Islet of Langerhans (tissue), 1 donor: ENCODE measurements around the gene PCDH18.
"Not testable (repeated sequence)": the region's sequence is repeated elsewhere in the genome, so short reads cannot be mapped to it uniquely, and the experiment has no call there.

Source experiments
- FAIRE-seq: peaks from one replicate; lab custom pipeline; 2011; peaks lifted over from hg19 to GRCh38; lab: Jason Lieb, UNC

The PCDH18 gene

DNA sequence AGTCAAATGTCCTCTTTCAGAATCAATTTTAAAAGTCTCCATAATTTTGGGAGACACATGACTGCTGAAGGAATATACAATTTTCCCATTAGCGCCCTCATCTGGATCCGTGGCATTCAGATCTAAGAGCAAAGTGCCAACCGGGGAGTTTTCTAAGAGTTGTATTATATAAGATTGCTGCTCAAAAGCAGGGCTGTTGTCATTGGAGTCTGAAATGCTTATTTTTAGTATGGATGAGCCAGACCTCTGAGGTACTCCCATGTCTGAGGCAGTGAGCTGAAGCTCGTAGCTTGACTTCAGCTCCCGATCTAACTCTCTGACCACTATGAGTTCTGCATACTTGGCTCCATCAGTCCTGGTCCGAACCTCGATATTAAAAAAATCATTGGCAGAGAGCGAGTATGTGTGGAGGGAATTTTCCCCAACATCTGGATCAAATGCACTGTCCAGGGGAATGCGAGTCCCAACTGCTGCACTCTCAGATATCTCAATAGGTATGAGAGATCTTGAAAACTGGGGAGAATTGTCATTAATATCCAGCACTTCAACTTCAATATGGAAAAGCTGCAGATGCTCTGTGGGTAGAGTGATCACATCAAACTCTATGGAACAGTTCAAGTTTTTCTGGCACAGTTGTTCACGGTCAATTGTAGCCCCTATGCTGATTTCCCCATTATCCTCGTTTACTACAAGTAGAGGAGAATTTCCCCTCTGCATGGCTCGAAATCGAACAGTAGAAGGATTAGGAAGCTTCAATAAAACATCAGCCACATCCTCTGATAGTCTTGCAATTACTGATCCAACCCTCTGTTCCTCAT lies 917 bp downstream of the PCDH18 start:
- FAIRE-seq, result no peak

DNA sequence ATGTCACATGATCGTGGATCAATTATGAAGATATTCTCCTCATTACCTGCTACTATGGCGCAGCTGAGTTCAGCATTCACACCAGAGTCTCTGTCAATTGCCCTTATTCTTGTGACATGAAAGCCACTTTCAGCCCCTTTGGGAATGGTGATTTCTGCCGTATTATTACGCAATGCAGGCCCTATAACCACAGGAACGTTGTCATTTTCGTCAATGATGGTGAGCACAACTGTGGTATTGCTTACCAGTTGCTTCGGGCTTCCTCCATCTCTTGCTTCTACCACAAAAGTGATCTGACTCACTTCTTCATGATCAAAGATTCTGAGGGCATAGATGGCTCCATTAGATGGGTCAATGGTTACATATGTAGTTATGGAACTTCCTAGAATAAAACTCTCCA lies 2.1 kb downstream of the PCDH18 start:
- FAIRE-seq, result no peak

GRCh38 chr4:137529432-137529831 lies 2.9 kb downstream of the PCDH18 start:
- FAIRE-seq, result no peak

DNA sequence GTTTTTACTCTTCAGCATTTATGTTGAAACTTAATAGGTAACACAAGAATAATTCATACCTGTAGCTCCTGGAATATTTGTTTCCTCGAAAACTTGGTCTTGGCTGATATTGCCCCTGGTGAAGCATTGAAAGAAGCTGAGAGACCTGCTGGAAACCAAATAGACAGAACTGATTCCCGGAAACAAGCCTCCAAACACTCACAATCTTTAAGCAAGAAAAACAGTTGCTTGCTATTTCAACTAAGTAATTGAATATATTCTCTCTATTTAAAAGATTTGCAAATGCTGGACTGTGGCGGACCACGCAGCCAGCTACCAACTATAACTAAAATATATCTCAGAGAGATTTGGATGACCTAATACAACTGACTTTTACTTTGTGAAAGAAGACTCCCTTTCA lies 3.6 kb downstream of the PCDH18 start:
- no peak for FAIRE-seq

DNA sequence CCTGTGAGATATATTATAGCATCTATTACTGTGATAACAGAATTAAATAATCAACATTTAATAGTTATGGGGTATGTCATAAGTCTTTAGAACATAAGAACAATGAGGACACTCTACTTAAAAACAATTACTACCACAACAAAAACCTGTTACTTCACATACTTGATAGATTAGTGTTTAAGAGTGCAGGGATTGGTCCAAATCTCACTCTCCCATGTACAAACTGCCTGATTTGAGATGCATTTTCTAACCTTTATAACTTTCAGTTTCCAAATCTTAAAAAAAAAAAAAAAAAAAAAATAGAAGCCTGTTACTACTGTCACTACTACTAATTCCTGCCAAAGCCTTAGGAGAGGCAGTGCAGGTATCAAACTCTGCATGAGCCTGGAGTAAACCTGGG lies 5.6 kb downstream of the PCDH18 start:
- FAIRE-seq, result no peak

DNA sequence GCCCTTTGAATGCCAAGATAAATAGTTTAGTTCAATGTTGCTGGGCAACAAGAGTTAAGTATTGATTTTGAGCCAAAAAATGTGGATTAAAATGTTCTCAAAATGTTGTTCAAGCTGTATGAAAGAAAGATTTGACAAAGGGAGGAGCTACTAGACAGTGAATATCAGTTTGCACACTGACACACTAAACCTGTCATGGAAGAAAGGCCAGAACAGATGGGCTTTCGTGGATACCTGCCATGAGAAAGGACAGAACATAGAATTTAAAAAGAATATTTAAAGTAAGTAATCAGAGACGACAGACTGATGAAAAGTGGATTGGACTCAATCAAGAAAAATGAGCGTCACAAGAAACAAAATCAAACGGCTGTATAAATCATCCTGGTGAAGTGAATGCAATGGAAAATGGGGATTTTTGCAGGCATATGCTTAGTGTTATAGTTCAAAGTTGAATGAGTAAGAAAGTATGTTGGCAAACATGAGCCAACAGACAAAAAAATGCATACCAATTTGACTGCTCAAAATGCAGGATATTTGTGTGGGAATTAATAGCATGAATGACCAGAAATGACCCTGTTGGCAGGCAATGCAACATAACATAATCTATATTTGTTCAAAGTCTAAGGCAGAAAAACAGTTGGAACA lies 7.4 kb downstream of the PCDH18 start:
- FAIRE-seq, result no peak

GRCh38 chr4:137523329-137523728 lies 9.0 kb downstream of the PCDH18 start:
- FAIRE-seq, result no peak

DNA sequence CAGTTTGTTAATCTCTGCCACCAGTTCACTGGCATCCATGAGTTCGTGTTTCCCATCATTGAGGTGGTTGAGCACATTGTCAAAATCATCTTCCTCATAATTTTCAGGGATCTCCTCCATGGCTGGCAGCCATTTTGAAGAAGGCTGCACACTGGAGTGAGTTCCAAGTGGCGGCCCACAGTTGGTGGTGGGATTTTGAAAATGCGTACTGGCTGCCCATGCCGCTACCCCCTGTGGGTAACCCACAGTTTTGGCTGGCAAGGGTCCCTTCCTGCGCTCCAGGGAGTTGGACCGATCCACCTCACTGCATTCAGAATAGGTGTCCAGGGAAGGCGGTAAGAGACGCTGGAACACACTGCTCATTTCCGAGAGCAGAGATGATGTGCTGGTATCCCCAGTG lies 11.2 kb downstream of the PCDH18 start:
- no peak for FAIRE-seq

GRCh38 chr4:137519406-137519805 lies 12.9 kb downstream of the PCDH18 start:
- no peak for FAIRE-seq

DNA sequence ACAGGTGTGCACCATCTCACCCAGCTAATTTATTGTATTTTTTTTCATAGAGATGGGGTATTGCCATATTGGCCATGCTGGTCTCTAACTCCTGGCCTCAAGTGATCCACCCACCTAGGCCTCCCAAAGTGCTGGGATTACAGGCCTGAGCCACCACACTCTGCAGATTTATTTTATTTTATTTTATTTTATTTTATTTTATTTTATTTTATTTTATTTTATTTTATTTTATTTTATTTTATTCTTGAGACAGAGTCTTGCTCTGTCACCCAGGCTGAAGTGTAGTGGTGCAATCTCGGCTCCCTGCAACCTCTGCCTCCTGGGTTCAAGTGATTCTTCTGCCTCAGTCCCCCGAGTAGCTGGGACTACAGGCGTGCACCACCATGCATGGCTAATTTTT lies 15.0 kb downstream of the PCDH18 start:
- FAIRE-seq, result not testable (repeated sequence)

DNA sequence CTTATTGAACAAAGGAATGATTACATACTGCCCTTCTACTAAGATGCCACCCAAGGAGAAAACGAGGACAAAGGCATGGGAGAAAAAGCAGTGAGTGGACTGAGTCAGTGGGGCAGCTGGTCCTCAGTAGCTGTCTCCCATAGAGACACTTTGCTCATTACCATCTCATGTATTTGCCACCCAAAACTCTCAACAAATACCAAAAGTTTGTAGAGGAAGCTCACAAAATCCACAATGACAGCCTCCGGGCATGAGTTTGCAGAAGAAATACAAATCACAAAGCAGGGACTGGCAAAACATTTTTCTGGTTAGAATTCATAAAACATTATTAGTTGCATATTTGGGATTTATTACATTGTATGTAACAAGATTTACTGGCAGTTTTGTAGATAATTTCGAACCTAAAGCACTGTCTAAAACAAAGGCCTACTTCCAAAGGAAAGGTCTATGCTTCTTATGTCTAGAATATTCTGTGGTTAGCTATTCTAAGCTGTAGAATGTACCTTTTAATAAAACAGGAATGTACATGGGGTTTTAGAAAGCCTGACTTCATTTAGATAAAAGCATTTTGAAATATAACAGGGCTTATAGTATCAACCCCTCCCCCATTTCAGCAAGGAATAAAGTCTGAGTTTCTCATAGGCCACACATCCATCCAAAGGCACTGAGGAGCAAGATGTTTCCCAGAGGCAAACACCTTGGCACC lies 17.7 kb downstream of the PCDH18 start:
- no peak for FAIRE-seq

GRCh38 chr4:137510557-137511265 lies 21.6 kb downstream of the PCDH18 start:
- FAIRE-seq, result peak; percentile 83

- no peak for FAIRE-seq
Observed at GRCh38 chr4:137509855-137510282, 22.4 kb downstream of the PCDH18 start.

- FAIRE-seq, result no peak
Observed at GRCh38 chr4:137502339-137503129, 29.8 kb downstream of the PCDH18 start.

DNA sequence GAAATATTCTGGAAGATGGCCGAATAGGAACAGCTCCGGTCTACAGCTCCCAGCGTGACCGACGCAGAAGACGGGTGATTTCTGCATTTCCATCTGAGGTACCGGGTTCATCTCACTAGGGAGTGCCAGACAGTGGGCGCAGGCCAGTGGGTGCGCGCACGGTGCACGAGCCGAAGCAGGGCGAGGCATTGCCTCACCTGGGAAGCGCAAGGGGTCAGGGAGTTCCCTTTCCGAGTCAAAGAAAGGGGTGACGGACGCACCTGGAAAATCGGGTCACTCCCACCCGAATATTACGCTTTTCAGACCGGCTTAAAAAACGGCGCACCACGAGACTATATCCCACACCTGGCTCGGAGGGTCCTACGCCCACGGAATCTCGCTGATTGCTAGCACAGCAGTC lies 36.0 kb downstream of the PCDH18 start:
- not testable (repeated sequence) for FAIRE-seq

GRCh38 chr4:137495578-137495977 lies 36.7 kb downstream of the PCDH18 start:
- FAIRE-seq, result no peak

- not testable (repeated sequence) for FAIRE-seq
Observed at GRCh38 chr4:137483313-137483959, 48.9 kb downstream of the PCDH18 start.

DNA sequence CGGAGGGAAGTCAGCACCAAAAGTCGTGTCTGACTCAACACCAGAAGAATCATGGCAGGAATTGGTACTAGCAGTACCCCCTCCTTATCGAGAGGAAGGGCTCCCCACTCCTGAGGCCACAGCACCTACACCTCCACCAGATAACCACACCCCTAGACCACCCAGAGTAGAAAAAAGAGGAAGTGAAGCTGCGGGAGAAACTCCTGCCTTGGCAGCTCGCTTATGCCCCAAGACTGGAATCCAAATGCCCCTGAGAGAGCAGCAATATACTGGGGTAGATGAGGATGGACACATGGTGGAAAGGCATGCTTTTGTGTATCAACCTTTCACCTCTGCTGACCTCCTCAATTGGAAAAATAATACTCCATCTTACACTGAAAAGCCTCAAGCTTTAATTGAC lies 52.6 kb downstream of the PCDH18 start:
- not testable (repeated sequence) for FAIRE-seq

DNA sequence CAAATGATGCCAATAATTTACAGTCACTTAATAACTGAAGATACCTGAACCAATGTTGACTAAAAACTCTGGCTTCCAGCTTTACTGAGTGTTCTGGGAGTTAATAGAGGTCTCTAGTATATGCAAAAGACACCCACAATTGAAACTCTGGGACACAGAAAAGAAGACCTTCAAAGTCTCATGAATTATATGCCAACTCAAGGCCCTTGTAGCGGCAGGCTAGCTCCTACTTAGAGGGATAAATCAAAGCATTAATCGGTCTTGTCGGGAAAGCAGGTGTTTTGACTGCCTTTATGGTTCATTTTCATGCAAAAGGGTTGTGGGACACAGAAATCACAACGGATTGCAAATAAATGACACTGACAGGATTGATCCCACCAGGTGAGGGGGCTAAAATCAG lies 55.9 kb downstream of the PCDH18 start:
- no peak for FAIRE-seq

DNA sequence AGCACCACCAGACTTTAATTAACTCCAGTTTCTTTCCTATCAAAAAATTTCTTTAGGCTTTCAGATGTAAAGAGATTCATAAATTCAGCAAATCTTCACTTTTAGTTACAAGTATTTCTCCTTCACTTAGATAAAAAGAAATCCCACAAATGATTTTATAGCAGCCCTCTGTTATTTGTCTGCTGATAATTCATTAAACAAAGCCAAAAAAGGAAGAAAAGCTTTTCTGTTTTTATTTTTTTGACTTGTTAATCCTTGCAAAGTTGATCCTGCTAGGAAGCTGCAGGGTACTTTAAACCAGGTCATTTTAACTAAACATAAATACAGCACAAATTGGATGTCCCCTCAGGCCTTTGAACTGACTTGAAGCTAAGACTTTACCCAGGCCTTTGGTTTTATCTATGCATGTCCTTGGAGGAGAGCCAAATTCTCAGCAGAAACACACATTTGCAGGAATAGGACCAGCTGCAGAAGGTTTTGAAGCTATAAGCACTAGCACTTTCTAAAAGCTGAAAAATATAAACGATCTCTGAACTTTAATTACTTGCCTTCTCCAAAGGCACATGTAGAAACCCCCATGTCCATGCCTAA lies 57.5 kb downstream of the PCDH18 start:
- no peak for FAIRE-seq

- FAIRE-seq, result no peak
Observed at GRCh38 chr4:137471895-137472294, 60.4 kb downstream of the PCDH18 start.
